RPMI7951 (cell line): ENCODE results near the gene TRAF3IP3. TPM values are rescaled to one million over a fixed set of nuclear protein-coding genes. Genes with fewer than 3 reads are reported as not detected.
A peak's percentile ranks its signal among the peaks of the same experiment; 100 is the strongest.
"Not testable (repeated sequence)": the region's sequence is repeated elsewhere in the genome, so short reads cannot be mapped to it uniquely, and the experiment has no call there.

Experiments used
- DNase-seq: peaks from one replicate; pipeline ENCODE4 v3.0.0-alpha.2; 2012; ENCODE audit warnings: low read depth
- total RNA-seq: library from RNA; depleted of rRNA; stranded (reverse); fragments of >200 nt; shearing (Covaris generic); gene quantifications from 2 replicates; pipeline ENCODE4 v1.2.3, GENCODE V29; 2014

TRAF3IP3 gene
- total RNA-seq, 1 experiment from 2014 or later: not detected

DNA sequence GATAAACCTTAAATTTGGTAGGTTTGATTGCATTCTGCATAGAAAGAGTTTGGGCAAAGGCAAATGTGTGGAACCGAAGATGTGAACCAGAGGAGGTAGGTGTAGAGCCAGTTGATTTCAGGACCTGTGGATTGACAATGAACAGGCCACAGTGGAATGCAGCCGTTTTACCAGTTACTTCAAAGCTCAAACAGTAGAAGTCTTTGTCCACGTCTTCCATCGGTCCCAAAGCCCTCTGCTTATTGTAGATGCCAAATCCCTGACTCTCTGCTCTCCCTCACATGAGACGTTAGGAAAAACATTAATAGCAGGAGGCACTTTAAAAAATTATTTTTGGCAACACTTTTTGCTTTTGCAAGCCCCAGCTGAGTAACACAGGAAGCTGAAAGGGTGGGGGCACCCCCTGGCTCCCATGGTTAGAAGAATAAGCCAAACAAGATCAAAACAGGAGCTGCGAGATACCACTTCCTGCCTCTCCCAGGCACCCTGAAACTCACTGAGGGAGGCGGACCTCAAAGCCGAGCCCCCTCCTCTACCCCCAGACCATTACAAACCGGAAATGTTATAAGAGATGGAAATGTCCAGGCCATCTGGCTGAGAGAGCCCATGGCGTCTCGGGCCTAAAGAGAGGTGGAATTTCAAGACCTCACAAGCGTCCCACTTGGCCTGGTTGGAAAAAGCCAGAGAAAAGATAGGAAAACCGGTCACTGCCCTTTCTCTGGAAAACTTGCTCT lies 13.5 kb downstream of the TRAF3IP3 start:
- peak; percentile 87 for DNase-seq

DNA sequence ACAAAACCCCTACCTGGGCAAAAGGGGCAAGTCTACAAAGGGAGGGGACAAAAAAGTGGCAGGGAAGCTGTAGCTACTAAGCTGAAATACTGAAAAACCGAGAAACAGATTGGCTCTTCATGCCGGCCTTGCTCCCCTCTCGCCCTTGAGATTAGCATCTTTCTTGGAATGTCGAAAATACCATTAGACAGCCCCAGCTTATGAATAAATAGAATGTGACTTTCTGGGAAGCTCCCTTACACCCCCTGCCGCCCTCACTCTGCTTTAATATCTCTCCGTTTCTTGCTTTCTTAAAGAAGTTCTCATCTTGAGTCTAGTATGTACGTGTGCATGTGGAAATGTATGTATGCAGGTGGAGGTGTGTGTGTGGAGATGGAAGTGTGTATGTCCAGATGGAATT lies 14.1 kb downstream of the TRAF3IP3 start:
- peak; percentile 58 for DNase-seq

DNA sequence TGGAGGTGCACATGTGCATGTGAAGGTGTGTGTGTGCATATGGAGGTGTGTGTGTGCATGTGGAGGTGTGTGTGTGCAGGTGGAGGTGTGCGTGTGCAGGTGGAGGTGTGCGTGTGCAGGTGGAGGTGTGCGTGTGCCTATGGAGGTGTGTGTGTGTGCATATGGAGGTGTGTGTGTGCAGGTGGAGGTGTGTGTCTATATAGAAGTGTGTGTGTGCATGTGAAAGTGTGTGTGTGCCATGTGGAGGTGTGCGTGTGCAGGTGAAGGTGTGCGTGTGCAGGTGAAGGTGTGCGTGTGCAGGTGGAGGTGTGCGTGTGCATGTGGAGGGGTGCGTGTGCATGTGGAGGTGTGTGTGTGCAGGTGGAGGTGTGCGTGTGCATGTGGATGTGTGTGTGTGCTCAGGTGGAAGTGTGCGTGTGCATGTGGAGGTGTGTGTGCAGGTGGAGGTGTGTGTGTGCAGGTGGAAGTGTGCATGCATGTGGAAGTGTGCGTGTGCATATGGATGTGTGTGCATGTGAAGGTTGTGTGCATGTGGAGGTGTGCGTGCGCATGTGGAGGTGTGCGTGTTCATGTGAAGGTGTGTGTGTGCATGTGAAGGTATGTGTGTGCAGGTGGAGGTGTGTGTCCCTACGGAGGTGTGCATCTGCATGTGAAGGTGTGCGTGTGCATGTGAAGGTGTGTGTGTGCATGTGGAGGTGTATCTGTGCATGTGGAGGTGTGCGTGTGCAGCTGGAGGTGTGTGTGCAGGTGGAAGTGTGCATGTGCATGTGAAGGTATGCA lies 15.0 kb downstream of the TRAF3IP3 start:
- DNase-seq: no peak

DNA sequence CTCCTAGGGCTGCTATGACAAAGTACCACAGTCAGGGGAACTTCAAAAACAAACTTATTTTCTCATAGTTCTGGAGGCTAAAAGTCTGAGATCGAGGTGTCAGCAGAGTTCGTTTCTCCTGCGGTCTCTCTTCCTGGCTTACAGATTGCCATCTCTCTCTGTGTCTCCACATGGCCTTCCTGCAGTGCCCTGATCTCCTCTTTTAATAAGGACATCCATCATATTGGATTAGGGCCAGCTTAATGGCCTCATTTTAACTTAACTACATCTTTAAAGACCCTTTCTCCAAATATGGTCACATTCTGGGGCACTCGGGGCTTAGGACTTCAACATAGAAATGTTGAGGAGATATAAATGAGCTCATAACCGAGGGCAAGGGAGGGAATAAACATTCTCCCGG lies 16.3 kb downstream of the TRAF3IP3 start:
- DNase-seq: no peak

DNA sequence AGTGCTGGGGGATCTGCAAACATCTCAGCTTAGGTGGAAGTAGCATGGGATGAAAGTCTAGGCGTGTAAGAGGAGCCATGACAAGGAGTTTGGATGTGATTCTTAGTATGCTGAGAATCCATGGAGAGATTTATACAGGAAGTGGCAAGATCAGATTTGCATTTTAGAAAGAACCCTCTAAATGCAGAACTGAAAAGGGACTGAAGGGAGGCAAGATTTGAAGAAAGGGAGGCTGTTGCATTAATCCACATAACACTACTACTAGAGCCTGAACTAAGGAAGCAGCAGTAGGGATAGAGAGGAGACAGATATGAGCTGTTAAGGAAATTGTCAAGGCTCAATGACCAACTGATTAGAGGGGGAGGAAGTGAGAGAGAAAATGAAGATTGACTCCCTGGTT lies 18.7 kb downstream of the TRAF3IP3 start:
- no peak for DNase-seq

DNA sequence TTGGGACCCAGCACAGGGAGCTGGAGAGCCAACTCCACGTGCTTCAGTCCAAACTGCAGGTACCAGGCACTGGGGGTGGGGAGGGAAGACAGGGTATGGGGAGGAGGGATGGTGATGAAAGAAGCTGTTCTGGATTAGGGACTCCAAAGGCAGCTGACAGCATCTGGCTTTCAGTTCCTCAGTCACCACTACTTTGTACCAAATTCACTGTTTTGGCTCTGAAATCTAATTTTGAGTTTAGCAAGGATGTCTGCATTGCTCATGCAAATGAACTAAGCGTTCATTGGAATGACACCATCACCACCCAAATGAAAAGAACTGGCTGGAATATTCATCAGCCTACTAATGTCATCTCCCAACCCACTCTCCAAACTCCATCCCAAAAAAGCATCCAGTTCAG lies 19.8 kb downstream of the TRAF3IP3 start:
- DNase-seq: no peak

DNA sequence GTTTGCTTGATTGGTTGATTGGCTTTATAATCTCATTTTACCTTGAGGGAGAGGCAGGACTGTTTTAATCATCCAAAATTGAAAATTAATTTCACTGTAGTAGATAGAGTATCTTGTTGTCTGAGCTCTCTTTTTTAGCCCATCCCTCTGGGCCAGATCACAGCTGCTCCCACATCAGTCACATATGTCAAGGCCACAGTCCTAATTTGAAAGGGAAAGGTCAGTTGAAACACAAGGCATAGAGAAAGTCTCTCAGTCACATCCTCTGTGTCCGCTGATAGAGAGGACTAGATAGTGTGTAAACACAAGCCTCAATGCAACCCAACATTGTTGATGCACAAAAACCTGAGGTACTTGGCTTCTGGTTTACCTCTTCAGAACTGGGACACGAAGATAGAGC lies 21.7 kb downstream of the TRAF3IP3 start:
- no peak for DNase-seq

DNA sequence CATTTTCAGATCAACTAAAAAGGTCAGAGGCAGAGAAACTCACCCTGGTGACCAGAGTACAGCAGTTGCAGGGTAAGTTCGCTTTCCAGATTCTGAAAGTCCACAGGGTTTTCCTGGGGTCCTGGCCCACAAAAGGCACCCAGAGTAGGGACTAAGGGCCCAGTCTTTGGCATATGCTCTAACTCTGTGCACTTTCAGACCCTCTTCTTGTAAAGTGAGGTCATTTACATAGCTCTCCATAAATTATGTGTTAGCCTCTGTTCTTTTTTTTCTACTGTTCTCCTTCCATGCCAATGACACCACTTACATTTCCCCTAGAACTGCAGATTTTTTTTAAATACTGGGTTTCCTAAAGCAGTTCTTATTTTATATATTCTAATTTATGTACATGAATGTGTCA lies 22.2 kb downstream of the TRAF3IP3 start:
- DNase-seq: no peak

DNA sequence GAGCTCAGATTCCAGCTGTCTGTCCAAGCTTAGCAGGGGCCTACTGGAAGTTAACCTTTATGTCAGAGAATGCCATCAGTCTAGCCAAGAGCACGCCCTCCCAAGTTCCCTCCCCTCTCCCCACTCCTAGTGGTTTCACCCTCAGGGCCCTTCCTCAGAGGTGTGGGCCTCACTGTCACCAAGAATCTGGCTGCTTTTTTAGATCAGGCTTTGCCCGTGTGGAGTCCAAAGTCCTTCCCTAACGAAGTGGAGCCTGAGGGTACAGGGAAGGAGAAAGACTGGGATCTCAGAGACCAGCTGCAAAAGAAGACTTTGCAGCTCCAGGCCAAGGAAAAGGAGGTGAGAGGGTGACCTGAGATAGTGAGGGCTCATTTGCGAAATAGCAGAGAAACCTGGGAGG lies 24.4 kb downstream of the TRAF3IP3 start:
- no peak for DNase-seq

DNA sequence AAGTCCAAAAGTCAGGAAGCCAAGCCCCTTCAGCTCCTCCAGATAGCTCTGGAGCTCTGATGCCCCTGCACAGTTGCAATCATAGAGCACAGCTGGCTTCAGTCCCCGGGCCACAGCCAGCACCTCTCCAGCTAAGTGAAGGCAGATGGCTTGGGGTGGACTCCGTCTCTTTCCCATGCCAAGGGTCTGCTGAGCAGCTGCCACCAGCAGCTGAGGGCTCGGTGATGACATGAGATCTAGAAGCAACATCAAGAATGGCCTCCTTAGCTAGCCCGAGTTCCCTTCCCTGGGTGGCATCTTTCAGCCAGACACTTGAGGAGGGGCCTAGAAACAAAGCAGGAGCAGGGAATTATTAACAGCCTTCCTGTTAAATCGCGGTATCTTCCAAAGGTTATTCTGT lies 27.5 kb downstream of the TRAF3IP3 start:
- no peak for DNase-seq

DNA sequence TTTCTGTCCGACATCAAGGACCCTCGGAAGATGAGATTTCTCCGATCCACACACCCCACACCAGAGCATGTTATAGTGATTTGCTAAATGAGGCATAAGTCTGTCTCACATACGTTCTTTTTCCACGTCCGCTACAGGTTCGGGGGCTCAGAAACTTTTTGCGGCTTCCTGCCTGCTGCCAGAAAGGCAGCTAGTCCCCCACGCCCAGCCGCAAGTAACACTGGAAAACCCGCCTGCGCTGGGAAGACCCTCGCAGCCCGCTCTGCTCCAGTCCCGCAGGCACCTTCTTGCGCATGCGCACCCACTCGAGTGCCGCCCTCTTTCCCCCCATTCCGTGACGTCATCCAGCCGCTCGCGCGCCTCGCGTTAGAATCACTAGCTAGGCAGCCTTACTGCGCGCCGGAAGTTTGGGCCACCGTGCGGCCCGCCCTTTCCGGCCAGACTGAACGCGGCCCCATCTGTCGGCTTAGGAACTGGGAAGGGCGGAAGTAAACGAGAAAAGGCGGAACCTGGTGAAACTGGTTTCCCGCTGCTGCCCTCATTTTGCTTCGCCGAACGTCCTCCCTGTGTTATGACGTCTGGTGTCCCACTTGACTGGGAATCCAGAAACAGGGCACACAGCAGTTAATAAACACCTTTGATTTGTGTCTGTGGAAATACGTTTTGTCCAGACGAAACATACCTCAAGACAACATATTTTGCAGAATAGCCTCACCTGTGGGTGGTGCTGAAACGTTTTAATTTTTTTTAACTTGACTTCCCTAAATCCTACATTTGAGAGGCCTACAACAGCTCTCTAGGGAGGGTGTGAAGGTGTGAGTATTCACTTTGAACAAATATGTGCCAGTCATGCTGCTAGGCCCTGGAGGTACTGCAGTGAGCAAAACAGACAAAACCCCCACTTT lies 28.7 kb downstream of the TRAF3IP3 start, which contains the start of gene C1orf74:
TSS of gene C1orf74 (minus strand) at position 295 of the 905 bp plus-strand sequence. CDS start 925 bp downstream, outside the sequence.
- peak; percentile 95 for DNase-seq

DNA sequence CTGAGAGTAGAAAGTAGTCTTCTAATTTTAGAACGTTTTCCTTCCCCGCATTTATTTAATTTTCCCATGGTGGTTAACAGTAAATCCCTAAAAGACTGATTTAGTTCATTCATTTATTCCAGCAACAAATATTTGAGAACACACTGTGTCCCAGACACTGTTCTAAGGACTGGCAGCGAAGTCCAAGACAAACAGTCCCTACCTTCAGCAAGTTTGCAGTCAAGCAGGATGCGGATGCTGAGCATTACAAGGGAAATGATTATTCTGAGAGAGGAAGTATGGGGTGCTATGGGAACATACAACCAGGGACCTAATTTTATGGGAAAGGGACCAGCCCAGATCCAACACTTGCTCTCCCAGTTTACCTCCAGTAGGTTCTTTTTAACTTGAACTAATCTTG lies 29.7 kb downstream of the TRAF3IP3 start:
- DNase-seq: no peak

DNA sequence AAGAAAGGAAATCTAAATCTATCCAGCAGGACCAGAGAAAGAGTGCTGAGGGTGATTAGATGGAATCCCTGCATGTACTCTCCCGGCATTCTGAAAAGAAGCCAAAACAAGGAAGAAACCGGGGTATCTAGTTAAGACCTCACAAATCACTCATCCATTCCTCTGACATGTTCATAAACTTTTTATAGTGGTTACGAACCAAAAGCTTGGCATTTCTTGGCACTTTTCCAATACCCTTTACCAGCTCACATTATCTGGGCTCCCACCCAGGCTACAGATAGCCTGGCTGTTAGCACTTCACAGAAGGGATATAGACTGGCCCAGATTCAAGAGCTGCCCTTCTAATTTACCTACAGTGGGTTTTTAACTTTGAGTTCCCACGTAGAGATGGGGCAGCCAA lies 30.3 kb downstream of the TRAF3IP3 start:
- DNase-seq: no peak

DNA sequence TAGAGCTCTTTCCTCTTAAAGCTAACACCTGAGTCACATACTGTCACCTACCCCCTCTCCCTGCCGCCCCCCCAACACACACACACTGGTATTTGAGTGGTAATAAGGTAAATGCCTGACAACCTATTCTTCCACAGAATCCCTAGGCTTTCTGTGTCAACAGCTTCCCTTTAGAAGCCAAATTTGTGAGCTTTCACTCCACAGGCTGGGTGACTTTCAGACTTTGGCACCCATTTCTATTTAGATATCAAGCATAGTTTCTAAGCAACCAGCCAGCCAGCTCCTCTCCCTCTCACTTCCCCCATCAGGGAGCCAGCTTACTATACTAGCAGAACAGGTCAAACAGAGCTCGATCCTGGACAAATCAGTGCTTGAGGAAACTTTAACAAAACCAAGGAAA lies 31.7 kb downstream of the TRAF3IP3 start:
- DNase-seq: no peak

DNA sequence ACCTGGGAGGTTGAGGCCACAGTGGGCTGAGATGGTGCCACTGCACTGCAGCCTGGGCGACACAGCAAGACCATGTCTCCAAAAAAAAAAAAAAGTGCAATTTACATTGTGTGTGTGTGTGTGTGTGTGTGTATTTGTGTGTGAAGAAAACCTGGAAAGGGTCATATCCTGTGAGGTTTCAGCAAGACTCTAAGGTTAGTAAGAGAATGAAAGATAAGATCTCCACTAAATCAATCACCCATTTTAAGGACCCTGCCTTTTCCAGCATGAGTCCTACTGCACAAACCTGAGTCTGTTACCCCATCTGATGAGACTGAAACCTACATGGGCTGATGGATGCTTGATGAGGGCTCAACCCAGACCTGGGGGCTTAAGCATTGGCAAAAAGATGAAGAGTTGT lies 33.4 kb downstream of the TRAF3IP3 start:
- no peak for DNase-seq

DNA sequence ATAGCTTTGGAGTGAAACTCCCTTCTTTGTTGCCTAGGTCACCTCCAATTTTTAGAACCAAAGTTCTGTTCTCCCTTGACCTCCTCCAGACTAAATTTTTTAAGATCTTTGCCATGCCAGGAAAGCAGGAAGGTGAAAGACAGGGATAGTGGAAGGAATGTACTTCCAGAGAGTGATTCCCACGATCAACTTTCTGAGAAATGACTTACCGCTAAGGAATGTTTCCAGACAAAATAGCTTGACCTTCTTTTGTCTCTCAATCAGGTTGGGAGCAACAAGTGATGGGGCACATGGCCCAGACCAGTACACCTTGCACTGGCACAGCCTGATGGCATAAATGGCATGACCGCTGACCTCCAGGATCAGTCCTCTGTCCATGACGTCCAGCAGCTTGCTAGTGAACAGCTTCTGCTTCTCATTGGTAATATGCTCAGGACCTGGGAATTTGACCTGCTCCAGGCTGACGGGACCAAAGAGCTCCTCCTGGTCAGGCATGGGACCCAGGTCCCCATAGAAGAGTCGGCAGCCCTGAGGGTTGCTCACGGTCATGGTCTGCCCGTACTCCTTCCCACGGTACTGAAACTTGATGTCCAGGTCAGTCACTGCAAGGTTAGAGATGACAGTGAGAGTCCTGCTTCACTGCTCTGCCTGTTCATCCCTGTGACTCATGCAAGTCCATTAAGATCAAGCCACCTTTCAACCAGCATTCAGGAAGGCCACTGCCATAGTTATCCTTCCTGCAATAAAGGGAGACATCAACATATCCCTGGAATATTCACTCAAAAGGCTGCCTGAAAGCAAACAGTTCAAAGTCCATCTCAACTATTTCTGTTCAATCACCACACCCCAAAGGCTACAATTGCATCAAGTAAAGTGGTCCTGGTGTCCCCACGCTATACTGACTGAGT lies 34.7 kb downstream of the TRAF3IP3 start:
- no peak for DNase-seq

DNA sequence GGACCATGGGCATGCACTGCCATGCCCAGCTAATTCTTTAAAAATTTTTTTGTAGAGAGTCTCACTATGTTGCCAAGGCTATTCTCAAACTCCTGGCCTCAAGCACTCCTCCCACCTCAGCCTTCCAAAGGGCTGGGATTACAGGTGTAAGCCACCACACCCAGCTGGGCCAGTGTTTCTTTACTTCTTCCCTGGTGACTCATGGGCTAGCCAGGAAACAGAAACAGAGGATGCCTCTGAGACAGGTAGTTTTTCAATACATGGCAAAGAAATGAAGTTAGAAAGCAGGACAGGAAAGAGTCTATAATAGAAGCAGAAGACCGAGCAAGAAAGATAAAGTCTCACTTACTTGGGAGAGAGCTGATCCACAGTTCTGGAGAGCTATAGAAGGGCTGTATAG lies 36.1 kb downstream of the TRAF3IP3 start:
- no peak for DNase-seq

DNA sequence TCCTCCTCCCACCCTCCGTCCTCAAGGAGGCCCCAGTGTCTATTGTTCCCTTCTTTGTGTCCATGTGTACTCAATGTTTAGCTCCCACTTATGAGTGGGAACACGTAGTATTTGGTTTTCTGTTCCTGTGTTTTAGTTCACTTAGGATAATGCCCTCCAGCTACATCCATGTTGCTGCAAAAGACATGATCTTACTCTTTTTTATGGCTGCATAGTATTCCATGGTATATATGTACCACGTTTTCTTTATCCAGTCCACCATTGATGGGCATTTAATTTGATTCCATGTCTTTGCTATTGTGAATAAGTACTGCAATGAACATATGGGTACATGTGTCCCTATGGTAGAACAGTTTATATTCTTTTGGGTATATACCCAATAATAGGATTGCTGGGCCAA lies 37.9 kb downstream of the TRAF3IP3 start:
- DNase-seq: not testable (repeated sequence)

DNA sequence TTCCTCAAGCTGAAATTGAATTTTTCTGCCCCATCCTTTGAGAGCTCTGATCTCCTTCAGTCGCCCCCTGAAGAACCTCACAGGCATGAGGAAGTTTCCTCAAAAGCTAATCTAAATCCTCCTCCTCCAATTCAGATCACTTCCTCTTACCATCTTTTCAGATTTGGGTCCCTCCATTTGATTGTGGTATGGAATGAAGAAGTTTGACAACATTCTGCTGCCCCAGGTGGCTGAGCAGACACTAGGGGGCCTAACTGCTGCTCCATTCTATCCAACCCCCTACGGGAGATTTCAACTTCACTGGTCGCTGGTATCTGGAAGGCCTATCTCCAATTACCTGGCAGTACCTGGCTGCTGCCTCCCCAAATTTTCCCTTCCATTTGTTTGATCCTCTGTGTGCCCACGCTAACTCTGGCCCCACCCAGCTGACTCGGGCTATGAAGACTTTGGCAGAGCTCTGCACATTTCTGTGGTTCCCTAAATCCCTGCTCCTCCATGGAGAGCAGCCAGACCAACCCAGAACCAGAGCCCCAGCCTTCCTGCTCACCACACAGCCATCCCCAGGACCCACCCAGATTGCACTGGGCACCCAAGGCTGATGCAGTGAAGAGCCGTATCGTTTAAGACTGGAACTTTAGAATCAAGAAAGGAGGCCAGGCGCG lies 42.3 kb downstream of the TRAF3IP3 start:
- DNase-seq: peak; percentile 6

DNA sequence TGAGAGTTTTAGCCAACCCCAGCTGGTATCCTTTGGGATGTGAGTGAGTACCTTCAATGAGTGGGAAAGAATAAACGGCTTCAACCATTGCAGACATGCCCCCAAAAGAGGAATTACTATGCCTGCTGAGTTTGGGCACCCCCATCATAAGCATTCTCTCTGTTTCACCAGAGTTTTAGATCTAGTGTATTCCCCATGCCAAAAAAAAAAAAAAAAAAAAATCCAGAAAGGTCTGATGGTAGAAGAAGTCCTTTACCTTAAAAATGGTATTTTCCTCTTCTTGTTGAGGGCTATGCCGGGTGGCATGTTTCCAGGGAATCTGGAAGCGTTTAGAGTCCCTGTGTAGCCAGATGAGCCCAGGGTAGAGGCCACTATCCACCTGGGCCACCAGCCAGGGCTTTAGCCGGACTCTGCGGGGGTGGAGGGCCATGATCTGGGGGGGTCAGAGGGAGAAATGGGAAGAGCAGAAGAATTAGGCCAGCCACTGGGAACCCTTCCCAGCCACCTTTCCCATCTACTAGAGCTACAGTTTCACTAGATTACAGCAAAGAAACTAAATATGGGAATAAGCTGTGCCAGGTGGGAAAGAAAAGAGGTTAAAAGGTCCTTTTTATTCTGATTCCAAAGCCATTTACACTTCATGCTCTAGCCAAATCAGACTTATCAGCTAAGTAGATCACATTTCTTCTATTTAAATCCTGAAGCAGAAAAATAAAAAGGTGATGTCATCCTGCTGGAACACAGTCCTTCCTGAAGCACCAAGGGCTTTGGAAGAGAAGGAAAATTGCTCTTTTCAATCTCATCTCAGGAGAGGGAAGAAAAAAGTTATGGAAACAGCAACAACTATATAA lies 45.4 kb downstream of the TRAF3IP3 start:
- DNase-seq: peak; percentile 16
